Cardiac muscle cell (in vitro differentiated cells and primary cell): Measurements from ENCODE around the gene SND1. TPM values are rescaled to one million over a fixed set of nuclear protein-coding genes. Genes with fewer than 3 reads are reported as not detected.

Experiments
- DNase-seq, 2 donors: peaks; one replicate each; pipeline versions ENCODE4 v3.0.0 to v3.0.0-alpha.2; 2010 to 2017; ENCODE audit warnings: low read depth in 1 of 2, low spot score in 1 of 2
- H3K27ac ChIP-seq: fragments of 200-600 bp; sonication (generic); 2 replicates; pipeline ENCODE4 v1.5.1; 2016
- H3K27me3 ChIP-seq: fragments of 200-600 bp; sonication (generic); 2 replicates; pipeline ENCODE4 v1.6.0; 2016; ENCODE audit warnings: control low read depth
- H3K36me3 ChIP-seq: fragments of 200-600 bp; sonication (generic); 2 replicates; pipeline ENCODE4 v1.5.1; 2016; ENCODE audit warnings: control low read depth
- H3K4me1 ChIP-seq: fragments of 200-600 bp; sonication (generic); 2 replicates; pipeline ENCODE4 v1.8.1; 2017; ENCODE audit warnings: low read depth, mild to moderate bottlenecking, mixed run types
- H3K4me3 ChIP-seq: fragments of 200-600 bp; sonication (generic); 2 replicates; pipeline ENCODE4 v1.5.1; 2016; ENCODE audit warnings: mild to moderate bottlenecking
- H3K9me3 ChIP-seq: fragments of 200-600 bp; sonication (generic); 2 replicates; pipeline ENCODE4 v1.5.1; 2017; ENCODE audit warnings: low read depth, mild to moderate bottlenecking, control low read depth
- CTCF ChIP-seq: IDR thresholded peaks from 2 replicates; pipeline ENCODE4 v1.5.1; 2012; ENCODE audit warnings: low read depth, mild to moderate bottlenecking, low read length
- polyA plus RNA-seq: library from polyadenylated mRNA; unstranded; fragments of >200 nt; fragmentation: Nextera tagmentation; extraction: Ambion mirVana; gene quantifications from 2 replicates; pipeline ENCODE4 v1.2.1, GENCODE V29; 2016
- total RNA-seq: library from RNA; depleted of rRNA; stranded (reverse); fragments of >200 nt; gene quantifications from 2 replicates; pipeline ENCODE4 v1.2.3, GENCODE V29; 2016

SND1 gene
- total and polyA plus RNA-seq, 2 experiments from 2014 or later = 114 to 172 TPM

- H3K4me3 ChIP-seq = no peak overlapping the region
- H3K27me3 ChIP-seq = no peaks in the 10 kb centered on the region
- H3K4me1 ChIP-seq = peaks cover 11% of the 10 kb centered on the region
- no peaks in the 10 kb centered on the region for H3K36me3 ChIP-seq
- TF ChIP-seq CTCF = no peak
- no peaks in the 10 kb centered on the region for H3K9me3 ChIP-seq
- no peak overlapping the region for H3K27ac ChIP-seq
- no peak for DNase-seq
These were observed 327.2 kb downstream of the SND1 start for GRCh38 chr7:127979113-127979727.

- no peak for TF ChIP-seq CTCF
- H3K27me3 ChIP-seq = no peaks in the 10 kb centered on the region
- no peak overlapping the region for H3K4me3 ChIP-seq
- no peaks in the 10 kb centered on the region for H3K9me3 ChIP-seq
- H3K27ac ChIP-seq = no peak overlapping the region
- no peaks in the 10 kb centered on the region for H3K36me3 ChIP-seq
- no peak for DNase-seq
- H3K4me1 ChIP-seq = peaks cover 14% of the 10 kb centered on the region
These were observed 327.7 kb downstream of the SND1 start for GRCh38 chr7:127979728-127980126.

DNA sequence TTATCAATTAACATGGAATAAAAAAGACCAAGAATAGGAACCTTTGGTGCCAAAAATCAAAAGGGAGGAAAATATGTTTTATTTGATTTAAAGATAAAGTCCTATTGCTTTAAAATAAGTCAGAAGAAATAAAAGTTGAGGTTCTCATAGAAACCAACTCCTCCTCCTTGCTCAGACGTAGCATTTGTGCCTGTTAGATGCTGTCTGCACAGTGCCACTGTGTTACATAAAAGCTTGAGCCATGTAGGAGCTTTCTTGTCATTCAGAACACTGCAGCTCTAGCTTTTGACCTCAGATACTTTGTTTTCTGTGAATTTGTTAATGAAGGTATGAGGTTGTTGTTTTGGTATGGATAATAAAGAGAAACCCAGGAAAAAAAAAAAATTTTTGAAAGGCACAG lies 328.9 kb downstream of the SND1 start:
- Histone ChIP-seq H3K4me3 (no peak overlapping the region), H3K36me3 (no peaks in the 10 kb centered on the region), H3K4me1 (peaks cover 18% of the 10 kb centered on the region), H3K9me3 (no peaks in the 10 kb centered on the region), H3K27me3 (no peaks in the 10 kb centered on the region), H3K27ac (no peak overlapping the region)
- no peak for TF ChIP-seq CTCF
- no peak for DNase-seq

GRCh38 chr7:127981965-127982364 lies 330.0 kb downstream of the SND1 start:
- DNase-seq = no peak
- Histone ChIP-seq H3K9me3 (no peaks in the 10 kb centered on the region), H3K4me3 (no peak overlapping the region), H3K4me1 (peaks cover 24% of the 10 kb centered on the region), H3K36me3 (no peaks in the 10 kb centered on the region), H3K27ac (no peak overlapping the region), H3K27me3 (no peaks in the 10 kb centered on the region)
- TF ChIP-seq CTCF = no peak

DNA sequence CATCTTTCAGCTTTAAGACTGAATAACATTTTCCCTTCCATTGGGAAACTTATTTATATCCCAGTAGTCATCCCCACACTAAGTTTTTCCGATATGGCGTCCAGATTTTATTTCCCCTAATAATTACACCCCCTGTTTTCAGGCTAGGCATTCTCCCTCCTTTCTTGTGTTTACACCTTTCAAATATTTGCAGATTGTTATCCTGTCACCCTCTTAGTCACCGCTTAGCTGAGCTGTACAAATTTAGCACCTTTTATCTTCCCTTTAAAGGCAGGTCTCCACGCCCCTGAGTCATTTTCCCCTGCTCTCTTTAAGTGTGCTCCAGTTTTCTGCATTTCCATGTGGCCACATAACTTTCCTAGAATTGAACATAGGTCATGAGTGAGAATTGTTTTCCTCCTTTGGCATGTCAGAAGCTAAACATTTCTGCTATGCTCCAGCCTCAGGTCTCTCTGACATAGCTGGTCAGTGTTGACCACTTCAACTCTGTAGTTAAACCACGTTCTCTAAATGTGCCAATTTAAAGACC lies 331.9 kb downstream of the SND1 start:
- peak in 1 of 2 donors; percentile 7 for DNase-seq
- no peaks in the 10 kb centered on the region for H3K9me3 ChIP-seq
- H3K36me3 ChIP-seq = no peaks in the 10 kb centered on the region
- peaks cover 30% of the 10 kb centered on the region for H3K4me1 ChIP-seq
- H3K27ac ChIP-seq = no peak overlapping the region
- no peak for TF ChIP-seq CTCF
- no peaks in the 10 kb centered on the region for H3K27me3 ChIP-seq
- H3K4me3 ChIP-seq = no peak overlapping the region
